CD4-positive, alpha-beta T cell (primary cell): ENCODE results near the gene ADCY2. TPM values are rescaled to one million over a fixed set of nuclear protein-coding genes. Genes with fewer than 3 reads are reported as not detected.

Source experiments
- ATAC-seq: fragments of 200-7000 bp; cut with Tn5 transposase; one replicate; pipeline ENCODE4 v1.10.0; 2022; ENCODE audit warnings: mild to moderate bottlenecking; ENCODE audit not compliant: poor library complexity
- CTCF ChIA-PET: fragments of 350-600 bp; sonication (Branson Sonifier 250); formaldehyde crosslinking; loops from one replicate; lab custom pipeline; 2021; ENCODE audit warnings: antibody characterized with exemption, inconsistent platforms; lab: Charles Lee
- POLR2A ChIA-PET: fragments of 350-600 bp; sonication (Branson Sonifier 250); formaldehyde crosslinking; loops from one replicate; lab custom pipeline; 2021; ENCODE audit warnings: antibody characterized with exemption, inconsistent platforms; lab: Charles Lee
- DNase-seq, 14 experiments: peaks; one replicate each; pipeline ENCODE4 v3.0.0-alpha.2; 2013 to 2020; ENCODE audit warnings: mixed read lengths in 2 of 14
- H3K27ac ChIP-seq, 2 donors: one replicate each; pipeline versions ENCODE4 v1.5.1 to v1.7.0; 2013; ENCODE audit warnings: low read length in 2 of 2, low read depth in 1 of 2, mild to moderate bottlenecking in 1 of 2
- H3K27me3 ChIP-seq, 2 experiments: 1 replicate in 1 of 2; 2 replicates in 1 of 2; pipeline versions ENCODE4 v1.6.1 to v1.7.0; 2013; ENCODE audit warnings: low read length in 2 of 2, control low read depth in 1 of 2, mild to moderate bottlenecking in 1 of 2, moderate library complexity in 1 of 2; ENCODE audit not compliant: insufficient read depth in 2 of 2, control insufficient read depth in 1 of 2
- H3K36me3 ChIP-seq: one replicate; pipeline ENCODE4 v1.6.1; 2013; ENCODE audit warnings: low read length, control low read depth; ENCODE audit not compliant: insufficient read depth
- H3K4me1 ChIP-seq: one replicate; pipeline ENCODE4 v1.6.1; 2013; ENCODE audit warnings: low read length, control low read depth; ENCODE audit not compliant: insufficient read depth
- H3K4me3 ChIP-seq: one replicate; pipeline ENCODE4 v1.5.1; 2013; ENCODE audit warnings: mild to moderate bottlenecking, low read length, moderate library complexity
- H3K9me3 ChIP-seq, 2 experiments: 1 replicate in 1 of 2; 2 replicates in 1 of 2; pipeline versions ENCODE4 v1.6.1 to v1.7.0; 2013; ENCODE audit warnings: low read length in 2 of 2, mild to moderate bottlenecking in 2 of 2, control low read depth in 1 of 2, moderate library complexity in 1 of 2; ENCODE audit not compliant: control insufficient read depth in 1 of 2, insufficient read depth in 1 of 2
- H3K27ac Mint-ChIP-seq: one replicate; pipeline ENCODE4 v1.8.0; 2020; ENCODE audit warnings: mixed read lengths
- H3K27me3 Mint-ChIP-seq: one replicate; pipeline ENCODE4 v1.8.0; 2021; ENCODE audit warnings: mixed read lengths
- H3K36me3 Mint-ChIP-seq: one replicate; pipeline ENCODE4 v1.8.0; 2021; ENCODE audit warnings: low read depth, mixed read lengths
- H3K4me1 Mint-ChIP-seq: one replicate; pipeline ENCODE4 v1.8.0; 2021; ENCODE audit warnings: low read depth, mixed read lengths
- H3K4me3 Mint-ChIP-seq: one replicate; pipeline ENCODE4 v1.8.0; 2020; ENCODE audit warnings: mild to moderate bottlenecking, mixed read lengths
- H3K9me3 Mint-ChIP-seq: one replicate; pipeline ENCODE4 v1.8.0; 2020; ENCODE audit warnings: mixed read lengths
- CTCF ChIP-seq: fragments of 200-600 bp; IDR thresholded peaks from one replicate; pipeline ENCODE4 v1.8.0; 2022; ENCODE audit warnings: antibody characterized with exemption, mild to moderate bottlenecking
- intact Hi-C, 2 experiments: fragments of 100-400 bp; cut with DNase I in 1 of 2; cut with micrococcal nuclease in 1 of 2; formaldehyde crosslinking; loops; one replicate each; pipeline versions ENCODE4 v1.15.1 to v1.9.0; 2023 to 2025; cut with DNase I, micrococcal nuclease
- total RNA-seq, 174 experiments: library from RNA in 2 of 174; stranded (reverse) in 2 of 174; gene quantifications; one replicate each; pipeline ENCODE4 v1.2.3 and lab custom pipeline; 2021 to 2026

The ADCY2 gene
- total RNA-seq, 2 experiments from 2014 or later, result not detected

- H3K9me3 ChIP-seq, result peaks cover 0 to 3% of the 10 kb centered on the region in 2 experiments
- no peak for ATAC-seq
- CTCF ChIA-PET, result no interaction called here
- intact Hi-C loops, result no loop called here
- no peaks in the 10 kb centered on the region for H3K4me1 ChIP-seq
- Mint-ChIP-seq H3K4me3 (no peak overlapping the region), H3K27ac (no peak overlapping the region), H3K9me3 (no peaks in the 10 kb centered on the region), H3K27me3 (no peaks in the 10 kb centered on the region), H3K4me1 (no peaks in the 10 kb centered on the region), H3K36me3 (no peaks in the 10 kb centered on the region)
- no peak for TF ChIP-seq CTCF
- no peak for DNase-seq
- no peak overlapping the region for H3K27ac ChIP-seq
- no peak overlapping the region for H3K4me3 ChIP-seq
- no peaks in the 10 kb centered on the region for H3K27me3 ChIP-seq
- H3K36me3 ChIP-seq, result no peaks in the 10 kb centered on the region
- POLR2A ChIA-PET, result no interaction called here
These were observed 51.0 kb downstream of the ADCY2 start for GRCh38 chr5:7446913-7447312.

- Mint-ChIP-seq H3K27me3 (peaks cover 3% of the 10 kb centered on the region), H3K4me3 (no peak overlapping the region), H3K27ac (no peak overlapping the region), H3K36me3 (no peaks in the 10 kb centered on the region), H3K4me1 (no peaks in the 10 kb centered on the region), H3K9me3 (no peaks in the 10 kb centered on the region)
- H3K27ac ChIP-seq, result no peak overlapping the region
- no peak overlapping the region for H3K4me3 ChIP-seq
- intact Hi-C loops, result no loop called here
- H3K27me3 ChIP-seq, result no peaks in the 10 kb centered on the region
- CTCF ChIA-PET, result no interaction called here
- no peak for TF ChIP-seq CTCF
- POLR2A ChIA-PET, result no interaction called here
- H3K4me1 ChIP-seq, result no peaks in the 10 kb centered on the region
- DNase-seq (no peak), ATAC-seq (no peak)
- no peaks in the 10 kb centered on the region for H3K36me3 ChIP-seq
- H3K9me3 ChIP-seq, result peaks cover 0 to 4% of the 10 kb centered on the region in 2 experiments
These were observed 58.0 kb downstream of the ADCY2 start for GRCh38 chr5:7453947-7454346.

- H3K36me3 Mint-ChIP-seq, result no peaks in the 10 kb centered on the region
- TF ChIP-seq CTCF, result no peak
- H3K27me3 Mint-ChIP-seq, result peaks cover 3% of the 10 kb centered on the region
- no peaks in the 10 kb centered on the region for H3K9me3 Mint-ChIP-seq
- no peaks in the 10 kb centered on the region for H3K27me3 ChIP-seq
- H3K36me3 ChIP-seq, result no peaks in the 10 kb centered on the region
- no peak overlapping the region for H3K27ac Mint-ChIP-seq
- no peak overlapping the region for H3K4me3 ChIP-seq
- CTCF ChIA-PET, result no interaction called here
- H3K4me1 Mint-ChIP-seq, result no peaks in the 10 kb centered on the region
- no peaks in the 10 kb centered on the region for H3K4me1 ChIP-seq
- POLR2A ChIA-PET, result no interaction called here
- intact Hi-C loops, result no loop called here
- H3K27ac ChIP-seq, result no peak overlapping the region
- ATAC-seq (no peak), DNase-seq (no peak)
- H3K9me3 ChIP-seq, result peaks cover 0 to 6% of the 10 kb centered on the region in 2 experiments
- no peak overlapping the region for H3K4me3 Mint-ChIP-seq
These were observed 60.3 kb downstream of the ADCY2 start for GRCh38 chr5:7456206-7456605.
